ENCODE data around the gene DLX5.

Gene DLX5

DNA sequence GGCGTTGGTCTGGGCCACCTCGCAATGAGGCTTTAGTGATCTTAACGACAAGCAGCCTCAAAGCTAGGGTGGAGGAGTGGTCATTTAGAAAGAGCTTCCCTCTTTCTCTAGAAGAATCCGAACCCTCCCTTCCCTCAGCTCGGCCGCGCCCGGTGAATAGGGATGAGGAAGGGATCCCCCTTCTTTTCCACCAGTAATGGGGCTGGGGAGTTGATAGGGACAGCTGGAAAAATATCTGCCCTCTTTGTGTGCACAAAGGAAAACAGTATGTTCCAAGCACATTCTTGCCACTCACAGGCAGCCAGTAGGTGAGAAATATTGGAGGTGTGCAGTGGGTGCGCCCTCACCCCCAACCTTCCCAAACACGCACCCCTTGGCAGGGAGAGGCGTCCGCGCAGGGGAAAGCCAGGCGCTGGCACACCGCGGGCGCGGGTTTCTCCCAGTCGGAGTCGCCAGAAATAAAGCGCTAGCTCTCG is 6.5 kb downstream of the DLX5 start:
- DNase-seq (ENCODE audit: low read depth in 2 of 2), result no peak

DNA sequence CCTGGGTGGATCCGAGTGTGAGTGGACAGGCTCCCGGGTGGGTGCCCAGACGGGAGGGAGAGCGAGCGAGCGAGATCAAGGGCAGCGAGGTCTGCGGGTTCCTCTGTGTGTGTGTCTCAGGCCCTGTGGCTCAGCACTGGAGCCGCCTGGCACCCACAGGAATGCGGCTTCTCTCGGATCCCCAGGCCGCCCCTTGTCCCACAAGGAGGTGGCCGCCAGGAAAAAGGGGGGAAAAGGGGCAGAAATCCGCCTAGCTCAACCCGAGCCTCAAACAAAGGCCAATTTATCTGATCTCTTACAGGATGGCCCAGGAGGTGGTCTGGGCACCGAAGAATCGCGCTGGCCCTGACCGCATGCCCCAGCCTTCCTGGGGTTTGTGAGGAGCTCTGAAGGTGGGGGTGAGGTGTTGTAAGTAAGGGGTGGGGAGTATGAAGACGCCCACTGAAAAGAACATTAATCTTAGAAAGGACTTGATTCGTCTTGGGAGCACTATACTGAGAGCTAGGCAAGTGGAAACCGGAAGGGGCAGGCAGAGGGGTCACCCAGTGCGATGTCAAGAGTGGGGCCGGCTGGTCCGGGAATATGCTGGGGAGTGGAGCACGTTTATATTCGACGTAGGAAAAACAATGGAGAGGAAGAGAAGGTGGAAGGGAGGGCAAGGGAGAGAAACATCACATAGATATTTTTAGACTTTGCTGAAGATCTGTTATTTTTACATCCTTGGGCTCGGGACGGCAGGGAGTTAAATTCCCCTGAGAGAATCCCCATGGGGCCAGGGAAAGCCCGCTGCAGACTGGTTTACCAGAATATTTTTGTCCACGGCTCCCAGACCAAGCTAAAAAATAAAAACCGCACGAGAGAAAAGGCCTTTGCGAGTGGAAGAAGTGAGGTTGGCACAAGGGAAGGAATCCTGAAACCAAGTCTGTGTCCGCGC is 7.2 kb downstream of the DLX5 start:
- DNase-seq (ENCODE audit: low read depth in 2 of 2), result no peak

DNA sequence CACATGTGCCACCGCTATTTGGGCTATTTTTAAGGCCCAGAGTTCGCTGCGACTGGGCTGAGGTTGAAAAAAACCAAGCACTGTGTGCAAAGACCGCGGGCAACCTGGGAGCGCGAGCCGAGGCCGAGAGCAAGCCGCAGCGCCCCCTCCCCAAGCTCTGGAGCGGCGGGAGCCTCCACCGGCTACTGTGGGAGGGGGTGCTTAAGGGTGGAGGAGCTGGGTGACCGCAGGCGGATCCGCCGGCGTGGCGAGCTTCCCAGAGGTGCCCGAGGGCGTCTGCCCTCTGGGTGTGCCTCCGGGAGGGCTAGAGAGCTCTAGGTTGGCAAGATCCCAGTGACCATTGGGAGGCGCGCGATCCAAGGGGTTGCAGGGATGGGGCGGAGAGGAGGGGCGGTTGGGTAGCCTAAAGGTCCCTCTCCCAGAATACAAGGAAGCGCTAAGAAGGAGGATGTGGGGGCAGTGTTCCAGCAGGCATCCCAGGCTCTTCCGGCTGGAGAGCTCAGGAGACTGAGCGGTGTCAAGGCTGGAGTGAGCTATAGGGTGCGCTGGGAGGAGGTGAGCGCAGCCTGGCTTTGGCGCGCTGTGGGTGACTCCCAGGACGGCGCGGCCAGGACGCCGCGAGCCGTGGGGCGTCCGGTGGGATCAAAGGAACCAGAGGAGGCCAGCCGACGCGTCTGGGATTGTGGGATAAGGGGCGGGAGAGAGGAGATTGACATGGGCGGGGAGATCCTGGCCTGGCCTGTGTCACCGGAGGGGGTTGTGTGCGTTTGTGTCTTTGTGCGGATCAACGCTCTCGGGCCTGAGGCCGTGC is 8.0 kb downstream of the DLX5 start:
- no peak for DNase-seq (ENCODE audit: low read depth in 2 of 2)

DNA sequence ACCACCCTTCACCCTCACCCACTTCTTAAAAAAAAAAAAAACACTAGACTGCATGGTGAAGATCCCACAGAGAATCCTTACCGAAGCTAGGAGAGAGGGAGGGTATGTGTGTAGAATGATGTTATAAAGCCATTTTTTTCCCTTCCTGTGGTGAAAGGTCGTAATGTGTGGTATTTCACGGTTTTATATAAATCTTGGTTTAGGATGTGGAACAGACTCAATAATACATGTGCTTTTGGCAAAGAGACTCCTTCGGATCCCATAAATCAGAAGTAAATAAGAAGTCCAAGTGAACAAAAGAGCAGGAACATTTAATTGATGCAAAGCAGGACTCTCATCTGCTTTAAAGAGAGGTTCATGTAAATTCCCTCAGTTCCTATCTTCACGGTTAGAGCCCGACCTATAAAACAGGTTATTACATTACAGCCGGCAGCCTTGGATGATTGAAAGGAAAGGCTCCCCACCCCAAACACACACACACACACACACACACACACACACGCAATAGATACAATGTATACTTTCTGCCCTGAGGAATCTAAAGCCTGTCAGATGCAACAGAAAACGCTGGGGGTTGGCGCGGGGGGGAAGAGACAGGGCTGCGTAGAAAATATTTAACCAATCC is 8.8 kb downstream of the DLX5 start:
- no peak for DNase-seq (ENCODE audit: low read depth in 2 of 2)

DNA sequence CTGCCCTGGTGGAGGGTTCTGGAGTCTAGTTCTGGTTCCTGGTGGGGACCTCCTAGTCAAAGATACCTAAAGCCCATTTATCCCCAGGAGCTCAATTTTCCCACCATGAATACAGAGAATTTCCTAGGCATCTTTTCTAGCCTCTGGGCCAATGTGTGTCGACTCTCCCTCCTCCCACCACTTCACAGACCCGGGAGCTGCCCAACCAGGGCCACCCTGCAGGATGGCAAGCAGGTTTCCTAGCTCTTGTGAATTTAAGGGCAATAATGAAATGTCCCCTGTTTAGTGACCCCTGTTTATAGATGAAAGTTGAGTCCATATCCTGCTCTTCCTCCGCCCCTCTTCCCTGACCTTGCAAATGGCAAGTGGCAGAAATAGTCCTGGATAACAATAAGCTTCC is 9.4 kb downstream of the DLX5 start:
- DNase-seq (ENCODE audit: low read depth in 2 of 2), result no peak

DNA sequence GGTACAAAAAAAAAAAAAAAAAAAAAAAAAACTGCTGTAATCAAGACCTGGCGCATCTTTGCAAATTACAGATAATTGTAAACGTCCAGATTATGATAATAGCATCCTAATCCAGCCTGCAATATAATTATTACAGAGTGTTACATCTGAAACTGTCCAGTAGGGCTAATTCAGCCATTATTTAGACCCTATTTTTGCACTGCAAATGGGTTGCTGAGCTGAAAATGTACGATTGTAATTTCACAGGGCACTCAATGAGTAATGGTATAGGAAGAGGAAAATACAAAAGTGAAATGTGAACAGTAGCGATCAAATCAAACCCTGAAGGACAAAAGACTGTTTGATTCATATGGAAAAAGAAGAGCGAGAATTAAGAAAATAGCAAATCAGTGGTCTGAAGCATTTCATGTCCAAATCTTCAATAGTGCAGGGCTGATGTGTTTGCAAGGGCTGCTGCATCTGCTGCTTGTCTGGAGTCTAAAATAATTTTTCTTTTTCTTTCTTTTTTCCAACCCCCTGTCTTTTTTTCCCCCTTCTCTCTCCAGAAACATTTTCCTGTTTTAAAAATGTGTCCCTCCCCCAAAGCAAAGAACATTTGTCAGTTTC is 10.4 kb downstream of the DLX5 start:
- no peak for DNase-seq (ENCODE audit: low read depth in 2 of 2)

DNA sequence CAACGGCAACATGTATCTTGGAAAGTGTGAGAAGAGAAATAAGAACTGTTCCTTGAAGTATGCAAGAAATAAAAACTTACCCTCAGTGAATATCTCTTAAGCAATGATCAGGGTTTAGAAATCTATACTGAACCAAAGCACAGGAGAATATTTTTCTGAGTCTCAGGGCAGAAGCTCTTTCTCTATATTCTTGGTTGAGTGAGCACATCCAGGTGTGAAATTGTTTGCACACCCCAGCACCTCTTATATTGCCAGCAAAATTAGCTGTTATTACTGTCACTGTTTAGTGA is 10.8 kb downstream of the DLX5 start:
- DNase-seq (ENCODE audit: low read depth in 2 of 2), result no peak

DNA sequence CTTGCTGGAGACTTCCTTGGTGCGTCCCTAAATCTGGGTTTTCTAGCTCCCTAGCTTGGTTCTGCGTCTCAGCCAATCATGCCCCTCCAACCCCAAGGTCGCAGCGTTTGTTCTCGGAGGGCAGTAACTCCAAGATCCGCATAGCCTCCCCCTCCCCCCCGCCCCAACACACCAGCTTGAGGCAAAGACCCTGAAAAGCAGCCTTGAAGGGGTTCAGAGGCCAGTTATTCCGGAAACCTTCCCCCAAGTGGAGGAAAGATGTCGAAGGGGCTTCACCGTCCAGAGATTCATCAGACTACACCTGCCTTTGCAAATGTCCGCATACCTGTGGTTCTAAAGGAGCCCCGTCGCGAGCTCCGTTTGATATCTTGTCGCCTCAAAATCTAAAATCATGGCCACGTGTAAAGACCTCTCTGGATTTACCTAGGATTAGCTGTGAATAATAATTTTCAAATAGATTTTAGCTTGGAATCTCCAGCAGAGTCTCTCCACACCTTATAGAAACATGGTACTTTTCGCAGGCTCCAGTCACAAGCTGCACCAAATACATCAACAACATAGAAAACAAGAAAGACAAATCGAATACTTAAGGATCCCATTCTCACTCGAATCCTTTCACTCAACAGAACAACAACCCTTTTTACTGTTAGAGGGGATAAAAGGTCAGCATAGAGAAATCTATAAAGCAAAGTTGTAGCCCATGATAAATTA is 11.3 kb downstream of the DLX5 start:
- DNase-seq (ENCODE audit: low read depth in 2 of 2), result no peak

DNA sequence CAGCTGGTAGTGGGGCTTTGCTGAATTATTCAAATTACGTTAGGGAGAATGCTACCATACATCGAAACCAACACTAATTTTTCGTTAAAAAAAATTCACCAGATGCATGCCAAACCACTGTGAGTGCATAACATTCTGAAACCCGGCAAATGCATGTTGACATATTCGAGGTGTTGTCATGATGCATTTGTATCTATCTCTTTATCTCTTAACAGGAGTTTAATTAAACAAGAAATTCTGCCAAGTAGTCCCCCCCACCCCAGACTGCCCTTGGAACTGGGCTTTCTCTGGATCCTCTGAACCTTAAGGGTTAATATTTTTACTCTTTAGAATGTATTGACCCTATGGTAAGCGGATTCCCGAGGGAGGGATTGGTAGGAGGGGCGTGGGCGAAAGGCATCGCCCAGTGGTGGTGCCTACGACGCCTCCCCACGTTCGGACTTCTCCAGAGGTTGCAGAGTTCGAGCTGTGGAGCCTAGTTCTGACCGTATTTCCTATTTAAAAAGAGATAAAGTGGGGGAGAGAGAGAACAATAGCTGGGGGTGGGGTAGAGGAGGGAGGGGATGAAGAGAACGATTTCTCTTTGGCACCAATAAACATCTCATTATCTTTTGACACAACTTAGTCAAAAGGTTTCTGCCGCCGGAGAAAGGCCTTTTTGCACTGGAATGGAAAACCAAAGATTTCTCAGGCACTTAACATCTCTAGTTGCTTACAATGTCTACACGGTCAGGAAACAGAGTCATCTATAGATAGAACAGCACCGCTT is 12.1 kb downstream of the DLX5 start:
- DNase-seq (ENCODE audit: low read depth in 2 of 2), result no peak

DNA sequence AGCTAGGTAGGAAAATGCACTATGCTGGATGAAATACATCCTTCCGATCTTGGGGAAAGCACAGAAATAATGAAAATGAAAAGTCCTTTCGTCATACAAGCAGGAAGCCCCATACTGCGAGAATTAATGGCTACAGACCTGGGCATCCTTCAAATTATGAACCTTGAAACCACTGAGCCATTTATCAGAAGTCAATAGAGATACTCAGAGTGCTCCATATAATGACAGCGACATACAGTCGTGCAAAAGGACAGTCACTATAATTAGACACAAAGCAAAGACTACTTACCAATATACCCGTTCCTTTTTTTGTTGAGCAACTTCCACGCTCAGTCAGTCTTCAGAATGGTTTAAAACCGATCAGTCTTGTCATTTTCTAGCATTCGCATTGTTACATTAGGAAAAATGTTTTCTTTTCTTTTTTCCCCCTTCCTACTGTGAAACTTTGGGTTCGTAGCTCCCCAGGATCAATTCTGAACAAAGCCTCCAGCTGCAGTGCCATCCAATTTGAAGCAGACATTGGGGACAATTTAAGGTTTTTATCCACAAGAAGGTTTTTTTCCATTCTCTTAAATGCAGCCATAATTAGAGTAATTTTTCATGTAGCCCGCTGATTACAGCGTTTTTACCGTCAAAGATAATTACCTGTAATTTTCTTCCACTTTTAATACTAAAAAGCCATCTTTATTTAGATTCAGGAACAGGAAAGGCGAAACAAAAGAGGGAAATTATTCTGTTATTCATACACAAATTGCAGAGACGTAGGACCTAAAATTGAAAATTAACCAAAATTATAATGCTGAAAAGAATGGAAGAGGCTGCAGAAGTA is 12.9 kb downstream of the DLX5 start:
- DNase-seq (ENCODE audit: low read depth in 2 of 2), result no peak

DNA sequence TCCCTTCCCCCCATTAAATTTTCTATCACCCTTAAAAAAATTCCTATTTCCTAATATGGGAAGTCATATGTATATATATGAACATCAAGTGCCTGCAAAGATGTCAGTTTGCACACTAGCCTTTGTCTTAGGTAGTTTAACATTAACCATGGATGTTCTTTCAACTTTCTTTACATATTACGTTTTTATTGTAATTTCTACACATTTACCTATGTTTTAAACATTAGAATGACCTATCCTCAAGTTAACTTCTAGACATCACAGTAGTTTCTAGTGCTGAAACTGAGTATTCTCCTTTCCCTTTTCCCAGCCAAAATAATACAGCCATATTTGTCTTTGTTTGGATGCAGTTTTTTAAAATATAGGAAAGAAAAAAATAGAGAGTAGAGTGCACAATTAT is 13.5 kb downstream of the DLX5 start:
- no peak for DNase-seq (ENCODE audit: low read depth in 2 of 2)

DNA sequence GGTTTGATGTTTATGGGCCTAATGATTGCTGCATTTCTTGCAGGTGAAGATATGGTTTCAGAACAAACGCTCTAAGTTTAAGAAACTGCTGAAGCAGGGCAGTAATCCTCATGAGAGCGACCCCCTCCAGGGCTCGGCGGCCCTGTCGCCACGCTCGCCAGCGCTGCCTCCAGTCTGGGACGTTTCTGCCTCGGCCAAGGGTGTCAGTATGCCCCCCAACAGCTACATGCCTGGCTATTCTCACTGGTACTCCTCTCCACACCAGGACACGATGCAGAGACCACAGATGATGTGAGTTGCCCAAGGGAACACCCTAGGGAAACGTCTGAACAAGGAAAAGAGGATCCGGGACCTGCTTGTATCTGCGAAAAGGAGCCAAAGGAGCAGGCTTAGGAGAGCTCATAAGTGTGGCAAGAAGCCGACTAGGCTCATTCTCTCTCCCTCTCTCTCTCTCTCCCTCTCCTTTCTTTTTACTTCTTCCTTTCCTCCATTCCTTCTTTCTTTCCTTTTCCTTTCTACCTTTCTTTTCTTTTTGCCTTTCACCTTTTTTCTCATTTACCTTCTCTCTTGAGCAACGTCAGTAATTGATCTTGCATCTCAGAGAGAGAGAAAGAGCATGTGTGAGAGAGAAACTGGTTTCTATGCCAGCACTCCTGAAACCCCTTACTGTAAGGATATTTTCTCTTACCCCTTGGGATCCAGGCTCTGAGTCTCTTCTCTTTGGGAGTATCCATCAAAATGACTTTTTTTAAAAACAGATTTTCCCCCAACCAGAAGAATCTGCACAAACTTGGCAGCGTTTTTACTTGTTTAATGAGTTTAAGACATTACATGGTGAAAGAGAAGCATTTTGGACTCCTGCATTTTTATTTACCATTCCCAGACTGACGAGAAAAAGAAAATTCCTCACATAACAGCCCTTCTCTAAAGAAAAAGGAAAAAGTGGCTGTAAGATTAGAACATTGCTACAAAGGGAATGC is 14.6 kb downstream of the DLX5 start:
- DNase-seq (ENCODE audit: low read depth in 2 of 2), result no peak

DNA sequence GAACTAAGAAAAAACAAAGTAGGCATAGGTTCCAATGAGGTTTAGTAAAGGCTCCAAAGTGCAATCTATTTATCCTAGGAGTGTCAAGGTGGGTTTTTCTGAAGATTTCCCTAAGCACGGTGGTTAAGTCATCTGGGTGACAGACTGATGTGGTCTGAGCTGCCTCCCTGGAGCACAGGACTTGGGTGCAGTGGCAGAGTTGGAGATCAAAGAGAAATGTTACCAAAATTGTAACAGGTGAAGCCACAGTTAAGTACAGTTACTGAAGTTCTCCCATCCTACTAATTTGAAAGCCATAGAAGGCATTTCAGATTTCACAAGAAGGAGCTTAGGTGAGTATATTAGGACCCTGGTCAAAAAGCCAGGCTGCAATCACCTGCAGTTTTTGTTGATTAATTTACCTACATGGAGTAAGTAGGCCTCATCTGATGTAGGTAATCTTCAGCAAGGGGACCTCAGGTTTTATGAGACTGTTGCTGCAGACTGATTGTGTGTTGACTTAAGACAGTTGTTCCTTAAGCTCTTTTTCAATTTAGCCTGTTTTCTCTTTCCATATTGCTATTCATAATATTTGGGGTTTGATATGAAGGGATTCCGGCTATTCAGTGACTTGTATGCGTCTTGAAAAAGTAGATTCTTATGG is 16.2 kb downstream of the DLX5 start:
- DNase-seq (ENCODE audit: low read depth in 2 of 2), result no peak

DNA sequence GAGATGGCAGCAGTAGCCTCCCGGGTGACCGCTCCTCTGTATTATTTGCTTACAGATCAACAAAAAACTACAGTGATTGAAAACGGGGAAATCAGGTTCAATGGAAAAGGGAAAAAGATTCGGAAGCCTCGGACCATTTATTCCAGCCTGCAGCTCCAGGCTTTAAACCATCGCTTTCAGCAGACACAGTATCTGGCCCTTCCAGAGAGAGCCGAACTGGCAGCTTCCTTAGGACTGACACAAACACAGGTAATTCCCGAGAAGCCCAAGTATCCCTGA is 17.1 kb downstream of the DLX5 start:
- no peak for DNase-seq (ENCODE audit: low read depth in 2 of 2)

DNA sequence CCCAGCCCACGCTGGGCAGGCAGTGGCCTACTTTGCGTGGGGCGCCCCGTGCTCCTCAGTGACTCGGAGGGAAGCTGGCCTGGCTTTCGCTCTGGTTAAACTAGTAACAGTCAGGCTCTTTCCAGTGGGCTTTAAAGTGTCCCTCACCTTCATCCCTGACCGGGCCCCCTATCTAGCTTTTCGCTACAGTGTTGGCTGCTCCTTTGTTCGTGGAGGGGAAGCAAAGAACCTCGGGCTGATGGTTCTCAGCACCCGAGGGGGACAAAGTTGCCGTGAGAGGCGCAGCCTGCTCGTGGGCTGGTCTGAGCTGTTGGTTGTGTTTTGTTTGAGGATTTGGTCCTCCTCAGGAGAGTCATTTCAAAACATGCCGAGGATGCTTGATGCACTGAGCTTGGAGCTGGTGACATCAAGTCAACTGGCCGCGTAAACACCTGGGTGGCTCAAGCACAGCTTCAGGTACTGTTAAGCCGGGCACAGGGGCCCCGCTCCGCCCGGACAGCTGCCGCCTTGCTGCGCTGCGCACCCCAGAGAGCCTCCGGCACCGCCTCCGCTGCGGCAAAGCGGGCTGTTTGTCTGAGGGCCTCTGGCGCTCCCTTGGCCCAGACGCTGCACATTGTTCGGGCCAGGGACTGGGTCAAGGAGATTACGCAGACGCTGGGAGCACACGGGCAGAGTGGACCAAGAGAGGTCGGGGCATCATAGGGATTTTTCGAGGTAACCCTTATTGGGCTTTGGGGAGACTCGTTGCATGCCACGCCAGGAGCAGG is 17.6 kb downstream of the DLX5 start:
- no peak for DNase-seq (ENCODE audit: low read depth in 2 of 2)

DNA sequence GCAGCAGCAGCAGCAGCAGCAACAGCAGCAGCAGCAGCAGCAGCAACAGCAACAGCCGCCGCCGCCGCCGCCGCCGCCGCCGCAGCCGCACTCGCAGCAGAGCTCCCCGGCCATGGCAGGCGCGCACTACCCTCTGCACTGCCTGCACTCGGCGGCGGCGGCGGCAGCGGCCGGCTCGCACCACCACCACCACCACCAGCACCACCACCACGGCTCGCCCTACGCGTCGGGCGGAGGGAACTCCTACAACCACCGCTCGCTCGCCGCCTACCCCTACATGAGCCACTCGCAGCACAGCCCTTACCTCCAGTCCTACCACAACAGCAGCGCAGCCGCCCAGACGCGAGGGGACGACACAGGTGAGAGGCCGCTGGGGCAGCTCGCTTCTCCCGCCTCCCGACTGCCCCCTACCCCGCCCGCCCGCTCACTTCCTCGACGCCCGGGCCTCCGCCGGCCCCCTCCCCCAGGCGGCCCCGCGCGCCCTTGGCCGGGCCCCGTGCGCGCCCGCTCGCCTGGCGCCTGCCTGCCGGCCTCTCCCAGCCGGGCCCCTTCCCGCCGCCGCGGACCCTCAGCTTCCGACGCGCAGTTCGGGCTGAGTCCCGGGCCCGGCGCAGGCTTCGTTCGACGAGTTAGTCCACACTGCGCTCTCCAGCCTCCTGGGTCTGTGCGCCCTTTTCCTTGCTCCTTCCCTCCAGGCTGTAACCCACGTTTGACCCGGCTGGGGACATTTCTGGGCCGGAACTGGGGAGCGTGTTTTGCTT is 18.4 kb downstream of the DLX5 start:
- DNase-seq (ENCODE audit: low read depth in 2 of 2), result no peak
